ENCODE data around the gene SPI1. TPM values are rescaled to one million over a fixed set of nuclear protein-coding genes. Genes with fewer than 3 reads are reported as not detected.

The SPI1 gene
- total RNA-seq, 1 experiment from 2014 or later = not detected

DNA sequence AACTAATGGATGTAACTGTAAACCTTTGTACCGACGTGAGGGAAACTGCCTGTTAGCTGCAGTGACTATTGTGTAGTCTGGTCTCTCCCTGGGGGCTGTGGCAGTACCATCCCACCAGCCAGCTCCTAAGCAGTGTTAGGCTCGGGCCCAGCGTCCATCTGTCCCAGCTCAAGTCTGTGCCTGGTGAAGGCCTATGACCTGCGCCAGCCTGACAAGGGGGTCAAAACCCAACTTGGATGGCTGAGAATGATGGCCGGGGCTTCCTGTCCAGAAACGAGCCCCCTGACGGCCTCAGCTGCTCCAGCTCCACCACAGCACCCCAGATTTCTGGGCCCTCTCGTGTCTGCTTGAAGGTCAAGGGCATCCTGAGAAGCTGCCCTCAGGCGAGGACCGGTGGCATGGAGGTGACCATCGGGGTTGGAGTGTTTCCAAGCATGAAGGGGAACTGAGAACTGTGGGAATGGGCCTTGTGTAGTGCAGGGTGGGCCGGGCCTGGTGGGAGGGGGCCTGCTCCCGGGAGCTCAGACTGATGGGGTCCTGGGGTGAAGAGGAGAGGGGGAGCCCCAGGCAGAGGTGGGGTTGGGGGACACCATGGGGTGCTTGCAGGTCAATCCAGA, 14.3 kb upstream of the SPI1 start:
- in situ Hi-C loops (cut with HindIII; ENCODE audit: low pct_unique_long_range_greater_than_20kb, low sequenced_read_pairs) = no loop called here
- no peak for DNase-seq (ENCODE audit: low read depth, low spot score)

DNA sequence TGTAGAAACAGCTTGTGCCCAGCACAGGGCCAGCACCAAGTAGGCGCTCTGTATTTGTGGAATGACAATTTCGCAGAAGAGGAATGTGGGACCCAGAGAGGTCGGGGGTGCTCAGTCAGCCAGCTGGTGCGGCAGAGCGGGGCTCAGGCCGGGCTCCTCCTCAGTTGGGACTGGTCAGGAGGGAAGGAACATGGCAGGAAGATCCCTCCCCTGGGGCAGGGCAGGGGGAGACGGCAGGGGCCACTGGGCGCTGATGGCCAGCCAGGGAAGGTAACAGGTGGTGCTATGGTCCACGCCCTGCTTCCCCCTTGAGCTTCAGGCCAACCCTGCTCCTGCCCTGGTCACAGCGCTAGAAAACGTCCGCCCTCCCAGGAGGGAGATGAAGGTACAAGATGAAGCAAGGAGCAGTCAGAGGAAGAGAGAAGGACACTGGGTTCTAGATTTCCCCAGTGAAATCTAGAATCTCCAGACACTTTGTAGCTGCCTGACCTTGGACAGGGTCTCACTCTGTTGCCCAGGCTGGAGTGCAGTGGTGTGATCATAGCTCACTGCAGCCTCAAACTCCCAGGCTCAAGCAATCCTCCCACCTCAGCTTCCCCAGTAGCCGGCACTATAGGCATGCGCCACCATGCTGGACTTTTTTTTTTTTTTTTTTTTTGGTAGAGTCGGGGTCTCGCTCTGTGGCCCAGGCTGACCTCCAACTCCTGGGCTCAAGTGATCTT, 13.5 kb upstream of the SPI1 start:
- DNase-seq (ENCODE audit: low read depth, low spot score) = no peak
- in situ Hi-C loops (cut with HindIII; ENCODE audit: low pct_unique_long_range_greater_than_20kb, low sequenced_read_pairs) = no loop called here

DNA sequence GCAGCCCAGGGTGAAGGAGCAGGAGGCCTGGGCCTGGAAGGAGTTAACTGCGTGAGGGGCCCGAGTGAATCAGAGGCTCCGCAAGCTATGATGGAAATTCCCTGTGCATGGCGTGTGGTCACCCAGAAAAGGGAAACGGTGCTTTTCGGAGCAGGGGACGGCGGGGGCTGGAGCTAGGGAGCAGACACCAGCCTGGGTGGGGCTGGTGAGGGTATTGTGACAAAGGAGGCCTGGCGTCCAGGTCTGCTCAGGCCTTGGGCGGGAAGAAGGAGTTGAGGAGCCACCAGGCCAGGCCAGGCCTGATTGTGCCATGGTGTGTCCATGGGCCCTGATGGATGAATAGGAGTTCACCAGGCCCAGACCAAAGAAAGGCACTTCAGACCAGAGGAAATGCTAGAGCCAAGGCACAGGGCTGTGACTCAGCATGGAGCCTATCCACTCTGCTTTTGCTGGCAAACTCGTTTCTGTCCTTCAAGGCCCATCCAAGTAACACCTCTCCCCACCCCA, 12.8 kb upstream of the SPI1 start:
- DNase-seq (ENCODE audit: low read depth, low spot score) = no peak
- in situ Hi-C loops (cut with HindIII; ENCODE audit: low pct_unique_long_range_greater_than_20kb, low sequenced_read_pairs) = no loop called here

DNA sequence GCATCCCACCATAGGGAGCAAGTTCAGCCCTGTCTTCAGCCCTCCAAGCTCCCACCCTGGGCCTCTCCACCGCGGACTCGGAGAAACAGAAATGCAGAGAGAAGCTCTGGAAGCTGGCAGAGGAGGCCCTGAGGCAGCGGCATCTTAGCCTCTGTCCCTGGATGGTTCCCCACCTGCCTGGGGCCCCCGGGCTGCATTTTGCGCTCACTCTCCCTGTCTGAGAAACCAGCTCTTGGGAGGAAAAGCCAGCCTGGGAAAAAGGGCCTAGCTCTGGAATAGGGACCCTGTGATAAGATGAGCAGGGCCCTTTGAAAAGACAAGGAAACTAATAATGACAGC, 12.0 kb upstream of the SPI1 start:
- DNase-seq (ENCODE audit: low read depth, low spot score) = no peak
- in situ Hi-C loops (cut with HindIII; ENCODE audit: low pct_unique_long_range_greater_than_20kb, low sequenced_read_pairs) = no loop called here

DNA sequence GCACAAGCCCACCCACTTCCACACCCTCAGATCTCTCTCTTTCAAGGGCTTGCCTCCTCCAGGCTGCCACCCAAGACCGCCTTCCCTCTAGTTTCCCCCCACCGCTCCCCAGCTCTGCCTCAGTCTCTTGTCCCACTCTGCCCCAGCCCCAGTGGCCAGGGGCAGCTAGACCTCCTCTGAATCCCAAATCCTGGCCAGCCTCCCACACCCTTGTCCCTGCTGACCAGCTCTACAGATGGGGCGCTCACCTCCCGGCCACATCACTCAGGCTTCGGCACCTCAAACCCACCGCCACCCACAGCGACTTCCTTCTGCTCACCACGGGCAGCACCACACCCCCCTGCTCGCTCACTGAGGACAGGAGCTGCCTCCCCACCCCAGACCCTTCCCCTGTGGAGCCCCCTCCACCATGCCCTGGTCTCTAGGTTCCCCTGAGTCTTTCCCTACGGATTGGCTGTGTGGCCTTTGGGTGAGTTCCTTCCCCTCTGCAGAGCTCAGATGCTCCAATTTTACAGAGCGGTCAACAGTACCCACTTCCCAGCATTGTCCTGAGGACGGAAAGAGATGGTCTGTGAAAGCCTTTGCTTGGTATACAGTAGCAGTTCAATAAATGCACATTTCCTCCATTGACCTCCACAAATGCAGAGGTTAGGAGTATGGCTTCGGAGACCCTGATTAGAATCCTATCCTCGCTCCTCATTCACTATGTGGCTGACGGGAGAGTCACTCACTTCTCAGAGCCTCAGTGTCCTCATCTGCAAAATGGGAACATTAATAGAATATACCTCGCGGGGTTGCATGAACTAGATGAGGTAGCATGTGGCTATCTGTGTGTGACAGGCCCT, 11.5 kb upstream of the SPI1 start:
- in situ Hi-C loops (cut with HindIII; ENCODE audit: low pct_unique_long_range_greater_than_20kb, low sequenced_read_pairs) = no loop called here
- DNase-seq (ENCODE audit: low read depth, low spot score) = no peak

DNA sequence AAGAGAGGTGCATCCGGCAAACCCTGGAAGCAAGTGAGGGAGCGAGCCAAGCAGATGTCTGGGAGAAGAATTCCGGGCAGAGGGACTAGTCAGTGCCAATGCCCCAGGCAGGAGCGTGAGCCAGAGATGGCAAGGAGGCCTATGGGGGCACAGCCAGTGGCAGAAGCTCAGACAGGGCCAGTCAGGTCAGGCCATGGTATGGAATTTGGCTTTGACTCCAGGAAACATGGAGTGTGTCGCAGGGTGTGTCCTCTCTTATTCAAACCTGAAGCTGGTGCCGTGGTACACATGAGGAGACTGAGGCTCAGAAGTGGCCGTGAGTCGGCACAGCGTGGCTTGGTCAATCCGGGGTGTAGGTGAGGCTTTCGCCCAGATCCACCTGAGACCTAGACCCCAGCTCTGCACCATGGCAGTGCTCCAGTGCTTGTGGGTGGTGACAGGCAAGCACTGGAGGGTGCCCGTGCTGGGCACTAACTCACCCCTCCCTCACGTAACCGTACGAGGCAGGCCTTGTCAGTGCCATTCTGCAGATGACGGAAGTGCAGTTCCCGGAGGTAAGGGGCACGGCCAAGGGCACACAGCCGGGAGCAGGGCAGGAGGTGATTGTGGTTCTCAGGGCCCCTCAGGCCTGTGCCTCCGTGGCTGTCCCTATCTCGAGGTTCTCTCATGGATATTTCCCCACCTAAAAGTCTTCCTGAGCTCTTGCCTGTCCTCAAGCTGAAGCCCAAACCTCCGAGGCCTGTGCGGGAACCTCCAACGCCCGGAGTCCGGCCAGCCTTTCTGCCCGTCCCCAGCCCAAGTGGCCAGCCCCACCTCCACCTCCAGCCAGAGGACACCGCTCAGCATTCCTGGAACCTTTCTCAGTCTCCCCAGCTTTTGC, 10.6 kb upstream of the SPI1 start:
- DNase-seq (ENCODE audit: low read depth, low spot score) = no peak
- in situ Hi-C loops (cut with HindIII; ENCODE audit: low pct_unique_long_range_greater_than_20kb, low sequenced_read_pairs) = no loop called here

DNA sequence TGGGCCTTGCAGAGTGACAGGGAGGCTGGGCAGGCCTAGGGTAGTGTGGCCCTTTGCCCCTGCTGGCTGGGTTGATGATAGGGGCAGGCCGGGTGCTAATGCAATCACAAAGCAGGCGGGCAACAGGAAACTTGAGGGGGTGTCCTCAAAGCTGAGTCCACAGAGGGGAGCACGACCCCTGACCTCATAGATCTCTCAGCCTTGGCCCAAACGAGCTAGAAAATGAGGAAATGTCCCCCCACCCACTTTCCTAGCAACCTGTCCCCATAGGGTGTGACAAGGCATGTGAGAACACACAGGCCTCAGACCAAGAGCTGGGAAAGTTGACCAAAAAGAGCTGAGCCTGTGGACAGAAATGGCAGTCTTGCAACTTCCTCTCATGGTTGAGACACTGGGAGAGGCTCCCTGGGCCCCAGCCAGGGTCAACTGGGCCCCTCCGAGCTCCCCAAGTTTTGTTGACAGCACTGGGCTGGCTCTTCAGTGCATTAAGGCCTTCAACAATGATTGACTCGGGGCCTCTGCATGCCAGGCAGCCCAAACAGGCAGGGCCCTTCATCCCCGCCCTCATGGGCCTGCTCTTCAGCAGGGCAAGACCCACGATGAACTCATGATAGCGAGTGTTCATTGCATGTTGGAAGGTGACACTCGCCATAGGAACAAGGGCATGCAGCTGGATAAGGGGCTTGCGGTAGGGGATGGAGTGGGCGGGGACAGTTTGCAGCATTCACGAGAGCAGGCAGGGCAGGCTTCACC, 9.8 kb upstream of the SPI1 start:
- in situ Hi-C loops (cut with HindIII; ENCODE audit: low pct_unique_long_range_greater_than_20kb, low sequenced_read_pairs) = no loop called here
- DNase-seq (ENCODE audit: low read depth, low spot score) = no peak

DNA sequence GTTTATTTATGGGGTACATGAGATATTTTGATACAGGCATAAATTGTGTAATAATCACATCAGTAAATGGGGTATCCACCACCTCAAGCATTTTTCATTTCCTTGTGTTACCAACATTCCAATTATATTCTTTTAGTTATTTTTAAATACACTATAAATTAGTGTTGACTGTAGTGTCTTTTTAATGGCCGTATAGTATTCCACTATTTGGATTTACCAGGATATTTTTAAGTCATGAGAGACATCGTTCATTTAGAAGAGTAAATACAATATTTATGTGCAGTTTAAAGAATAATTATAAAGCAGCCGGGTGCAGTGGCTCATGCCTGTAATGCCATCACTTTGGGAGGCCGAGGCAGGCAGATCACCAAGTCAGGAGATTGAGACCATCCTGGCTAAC, 6.2 kb upstream of the SPI1 start:
- no peak for DNase-seq (ENCODE audit: low read depth, low spot score)
- in situ Hi-C loops (cut with HindIII; ENCODE audit: low pct_unique_long_range_greater_than_20kb, low sequenced_read_pairs) = no loop called here

DNA sequence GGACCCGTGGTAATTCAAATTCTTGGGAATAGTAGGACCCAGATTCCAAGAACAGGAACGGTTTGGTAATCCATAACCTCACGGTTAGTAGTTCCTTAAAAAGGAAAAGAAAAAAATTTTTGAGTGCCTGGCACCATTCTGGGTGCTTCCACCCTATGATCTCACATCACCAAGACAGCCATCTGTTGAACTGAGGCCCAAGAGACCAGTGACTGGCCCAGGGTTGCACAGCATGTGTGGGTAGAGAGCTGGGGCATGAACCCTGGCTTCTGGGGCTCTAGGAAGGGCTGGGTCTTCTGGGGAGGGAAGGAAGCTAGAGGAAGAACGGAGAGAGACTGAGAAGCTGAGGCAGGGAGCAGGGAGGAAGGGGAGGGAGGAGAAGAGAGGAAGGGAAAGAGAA, 4.7 kb upstream of the SPI1 start:
- DNase-seq (ENCODE audit: low read depth, low spot score) = no peak
- in situ Hi-C loops (cut with HindIII; ENCODE audit: low pct_unique_long_range_greater_than_20kb, low sequenced_read_pairs) = no loop called here

DNA sequence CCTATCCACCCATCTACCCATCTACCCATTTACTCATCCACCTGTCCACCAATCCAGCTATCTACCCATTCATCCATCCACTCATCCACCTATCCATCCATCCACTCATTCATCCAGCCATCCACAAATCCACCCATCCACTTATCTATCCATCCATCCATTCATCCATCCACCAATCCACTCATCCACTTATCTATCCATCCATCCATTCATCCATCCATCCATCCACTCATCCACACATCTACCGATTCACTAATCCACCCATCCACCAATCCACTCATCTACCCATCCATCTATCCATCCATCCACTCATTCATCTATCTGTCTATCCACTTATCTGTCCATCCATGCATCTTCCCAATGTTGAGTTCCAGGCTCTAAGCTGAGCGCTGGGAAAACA, 1.7 kb upstream of the SPI1 start:
- no peak for DNase-seq (ENCODE audit: low read depth, low spot score)
- in situ Hi-C loops (cut with HindIII; ENCODE audit: low pct_unique_long_range_greater_than_20kb, low sequenced_read_pairs) = no loop called here

DNA sequence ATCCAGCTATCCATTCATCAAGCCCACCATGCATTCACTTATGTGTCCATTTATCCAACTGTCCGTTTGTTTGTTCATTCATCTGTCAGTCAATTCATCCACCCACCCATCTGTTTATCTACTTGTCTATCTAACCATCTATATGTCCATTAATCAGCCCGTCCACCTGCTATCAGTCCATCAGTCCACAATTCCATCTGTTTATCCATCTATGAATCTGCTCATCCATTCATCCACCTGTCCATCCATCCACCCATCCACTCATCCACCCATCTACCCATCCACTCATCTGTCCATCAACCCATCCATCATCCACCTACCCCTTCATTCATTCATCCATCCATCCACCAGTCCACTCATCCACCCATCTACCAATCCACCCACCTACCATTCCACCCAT, 970 bp upstream of the SPI1 start:
- in situ Hi-C loops (cut with HindIII; ENCODE audit: low pct_unique_long_range_greater_than_20kb, low sequenced_read_pairs) = no loop called here
- no peak for DNase-seq (ENCODE audit: low read depth, low spot score)

DNA sequence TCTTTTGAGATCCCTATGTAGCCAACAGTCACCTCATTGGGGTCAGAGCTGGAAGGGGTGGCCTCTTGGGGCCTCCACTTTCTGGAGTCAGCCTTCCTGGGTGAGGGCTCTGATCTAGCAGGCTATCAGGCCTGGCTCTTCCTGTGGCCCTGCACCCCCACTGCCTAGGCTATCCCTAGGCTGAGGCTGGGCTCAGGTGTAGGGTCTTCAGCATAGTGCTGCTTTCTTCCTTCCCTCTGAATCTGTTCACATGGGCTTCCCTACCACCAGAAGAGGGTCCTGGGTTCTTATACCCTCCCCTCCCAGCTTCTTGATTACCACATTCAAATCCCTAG, 456 bp upstream of the SPI1 start:
- in situ Hi-C loops (cut with HindIII; ENCODE audit: low pct_unique_long_range_greater_than_20kb, low sequenced_read_pairs) = no loop called here
- no peak for DNase-seq (ENCODE audit: low read depth, low spot score)

DNA sequence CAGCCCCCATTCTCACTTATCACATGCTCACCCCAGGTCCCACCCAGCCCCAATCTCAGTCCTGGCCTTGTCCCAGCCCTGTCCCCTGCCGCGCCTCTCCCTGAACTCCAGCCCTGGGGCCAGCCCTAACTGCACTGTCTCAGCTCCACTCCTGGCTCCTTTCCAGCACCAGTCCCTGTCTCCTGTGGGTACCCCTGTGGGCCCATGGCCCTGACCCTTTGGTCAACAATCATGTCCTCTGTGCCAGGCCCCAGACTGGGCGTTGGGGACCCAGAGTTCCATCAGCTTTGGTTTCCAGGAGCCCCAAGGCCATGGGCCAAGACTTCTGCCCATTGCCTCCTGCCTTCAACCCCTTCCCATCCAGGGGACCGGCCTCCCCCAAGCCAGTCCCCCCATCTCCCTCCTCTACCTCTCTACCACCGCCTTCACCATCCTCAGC, 757 bp downstream of the SPI1 start:
- in situ Hi-C loops (cut with HindIII; ENCODE audit: low pct_unique_long_range_greater_than_20kb, low sequenced_read_pairs) = no loop called here
- DNase-seq (ENCODE audit: low read depth, low spot score) = no peak

DNA sequence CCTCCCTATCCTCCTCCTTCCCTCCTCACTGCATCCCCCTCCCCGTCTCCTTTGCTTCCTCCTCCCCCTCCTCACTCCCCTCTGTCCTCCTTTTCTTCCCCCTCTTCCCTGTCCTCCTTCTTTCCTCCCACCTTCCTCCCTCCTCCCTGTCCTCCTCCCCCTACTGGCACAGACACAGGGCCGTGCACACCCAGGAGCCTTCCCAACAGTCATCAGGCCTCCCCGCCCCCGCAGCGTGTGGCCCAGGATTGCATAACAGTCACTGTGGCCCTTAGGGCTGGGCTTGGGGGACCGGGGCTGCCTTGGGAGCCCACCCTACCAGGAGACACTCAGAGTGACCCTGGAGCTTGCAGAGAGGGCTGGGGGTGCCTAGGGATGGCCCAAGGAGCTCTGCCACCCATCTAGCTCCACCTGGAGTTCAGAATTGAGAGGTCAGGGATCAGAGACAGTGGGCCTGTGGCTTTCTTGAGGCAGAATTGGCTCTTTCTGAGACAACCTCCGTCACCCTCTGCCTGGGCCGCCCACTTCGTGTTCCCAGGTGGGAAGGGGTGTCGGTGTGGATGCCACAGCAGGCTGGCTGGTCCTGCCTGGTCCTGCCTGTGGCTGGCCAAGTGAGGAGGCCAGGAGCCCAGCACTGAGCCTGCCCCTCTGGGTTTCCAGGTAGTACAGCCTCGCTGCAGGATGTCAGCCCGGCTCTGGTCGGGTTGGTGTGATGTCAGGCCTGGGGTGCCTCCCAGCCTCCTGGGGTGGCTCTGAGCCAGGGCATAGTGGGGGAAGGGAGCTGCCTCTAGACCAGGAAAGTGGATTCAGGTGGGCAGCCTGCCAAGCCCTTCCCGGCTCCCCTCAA, 1.6 kb downstream of the SPI1 start:
- in situ Hi-C loops (cut with HindIII; ENCODE audit: low pct_unique_long_range_greater_than_20kb, low sequenced_read_pairs) = no loop called here
- DNase-seq (ENCODE audit: low read depth, low spot score) = no peak

DNA sequence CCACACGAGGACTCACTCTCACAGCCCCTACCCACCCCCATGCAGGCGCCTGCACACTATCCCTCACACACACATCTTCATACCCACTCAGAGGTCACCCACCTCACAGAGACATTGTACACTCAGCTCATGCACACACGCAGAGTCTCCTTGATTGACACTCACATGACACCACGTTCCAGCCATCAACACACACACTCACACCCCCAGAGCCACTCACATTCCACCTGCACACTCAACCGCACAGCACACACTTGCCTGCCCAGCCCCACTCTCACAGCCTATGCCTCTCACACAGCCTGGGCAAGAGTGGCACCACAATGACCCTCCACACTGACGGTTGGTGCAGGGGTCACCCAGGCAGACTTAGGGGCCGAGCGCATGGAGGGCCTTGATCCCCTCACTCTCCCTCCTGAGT, 2.2 kb downstream of the SPI1 start:
- in situ Hi-C loops (cut with HindIII; ENCODE audit: low pct_unique_long_range_greater_than_20kb, low sequenced_read_pairs) = no loop called here
- DNase-seq (ENCODE audit: low read depth, low spot score) = no peak

DNA sequence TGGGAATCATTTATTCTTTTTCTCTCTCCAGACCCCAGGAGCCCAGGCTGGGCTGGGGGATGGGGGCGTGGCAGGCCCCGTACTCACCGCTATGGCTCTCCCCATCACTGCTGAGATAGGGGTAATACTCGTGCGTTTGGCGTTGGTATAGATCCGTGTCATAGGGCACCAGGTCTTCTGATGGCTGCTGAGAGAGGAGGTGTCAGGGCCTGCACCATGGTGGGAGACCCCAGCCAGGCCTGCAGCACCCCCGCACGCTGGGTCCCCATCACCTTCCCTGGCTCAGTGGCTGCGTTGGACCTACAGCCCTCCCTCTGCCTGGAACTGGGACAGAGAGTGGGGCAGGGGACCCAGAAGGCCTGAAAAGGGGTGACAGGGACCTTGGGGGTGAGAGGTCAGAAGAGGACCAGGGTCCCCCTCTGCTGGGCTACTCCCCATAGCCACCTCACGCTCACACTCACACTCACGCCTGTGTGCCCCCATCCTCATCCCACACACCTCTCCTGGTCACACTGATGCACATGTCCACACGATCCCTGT, 2.7 kb downstream of the SPI1 start:
- DNase-seq (ENCODE audit: low read depth, low spot score) = no peak
- in situ Hi-C loops (cut with HindIII; ENCODE audit: low pct_unique_long_range_greater_than_20kb, low sequenced_read_pairs) = no loop called here
